Esophagus squamous epithelium (tissue), 4 donors: ENCODE data around the gene CYB561A3.

Experiments
- CTCF ChIP-seq, 6 experiments: fragments of 450-650 bp in 4 of 6; fragments of 200-600 bp in 2 of 6; sonication (generic) in 2 of 6; IDR thresholded peaks; one replicate each; pipeline ENCODE4 v1.5.1; 2016 to 2019; ENCODE audit warnings: antibody characterized with exemption in 6 of 6, mild to moderate bottlenecking in 4 of 6, moderate library complexity in 4 of 6
- POLR2A ChIP-seq, 4 donors: fragments of 450-650 bp; IDR thresholded peaks; one replicate each; pipeline ENCODE4 v1.6.1; 2017; ENCODE audit warnings: antibody characterized with exemption in 4 of 4, mild to moderate bottlenecking in 4 of 4, moderate library complexity in 3 of 4

- TF ChIP-seq CTCF (IDR thresholded peaks at IDR 0.05) = no peak
- no peak for TF ChIP-seq POLR2A (IDR thresholded peaks at IDR 0.05)
Measured at GRCh38 chr11:61349189-61349751, 12.4 kb downstream of the CYB561A3 start.
